Liver (tissue), 9 donors: ENCODE data around the gene HSPA12B. TPM values are rescaled to one million over a fixed set of nuclear protein-coding genes. Genes with fewer than 3 reads are reported as not detected.

Source experiments
- DNase-seq: peaks from one replicate; pipeline ENCODE4 v3.0.0-alpha.2; 2017; ENCODE audit warnings: low spot score
- H3K27ac ChIP-seq, 2 donors: one replicate each; pipeline ENCODE4 v1.7.0; 2013; ENCODE audit warnings: inconsistent platforms in 2 of 2, low read length in 2 of 2, control low read depth in 1 of 2, low read depth in 1 of 2, mild to moderate bottlenecking in 1 of 2
- H3K27me3 ChIP-seq, 4 donors: one replicate each; pipeline versions ENCODE4 v1.6.1 to v1.7.0; 2013; ENCODE audit warnings: low read length in 3 of 4, inconsistent platforms in 1 of 4, mild to moderate bottlenecking in 1 of 4, moderate library complexity in 1 of 4; ENCODE audit not compliant: control insufficient read depth in 4 of 4, insufficient read depth in 4 of 4
- H3K36me3 ChIP-seq, 4 donors: one replicate each; pipeline versions ENCODE4 v1.6.1 to v1.7.0; 2013; ENCODE audit warnings: low read length in 3 of 4, mild to moderate bottlenecking in 3 of 4, low read depth in 1 of 4, moderate library complexity in 1 of 4; ENCODE audit not compliant: control insufficient read depth in 4 of 4, insufficient read depth in 3 of 4
- H3K4me1 ChIP-seq, 4 donors: one replicate each; pipeline versions ENCODE4 v1.6.1 to v1.7.0; 2013; ENCODE audit warnings: low read length in 3 of 4, mild to moderate bottlenecking in 3 of 4, moderate library complexity in 1 of 4; ENCODE audit not compliant: control insufficient read depth in 4 of 4, insufficient read depth in 4 of 4
- H3K4me3 ChIP-seq, 3 donors: one replicate each; pipeline versions ENCODE4 v1.6.1 to v1.7.0; 2013; ENCODE audit warnings: low read length in 3 of 3, control low read depth in 1 of 3, low read depth in 1 of 3, mild to moderate bottlenecking in 1 of 3
- H3K9ac ChIP-seq, 2 donors: one replicate each; pipeline ENCODE4 v1.7.0; 2013; ENCODE audit warnings: low read length in 2 of 2, mild to moderate bottlenecking in 2 of 2, moderate library complexity in 2 of 2, control low read depth in 1 of 2, low read depth in 1 of 2
- H3K9me3 ChIP-seq, 4 donors: one replicate each; pipeline versions ENCODE4 v1.6.1 to v1.7.0; 2013; ENCODE audit warnings: low read length in 3 of 4; ENCODE audit not compliant: control insufficient read depth in 4 of 4
- ATF3 ChIP-seq: IDR thresholded peaks from 2 replicates; pipeline ENCODE4 v1.6.1; 2016; ENCODE audit warnings: antibody characterized with exemption
- EGR1 ChIP-seq, 2 donors: IDR thresholded peaks; 2 replicates each; pipeline ENCODE4 v1.6.1; 2016 to 2018; ENCODE audit warnings: antibody characterized with exemption in 2 of 2, low read depth in 2 of 2
- FOXA1 ChIP-seq: IDR thresholded peaks from 2 replicates; pipeline ENCODE4 v1.6.1; 2016; ENCODE audit warnings: antibody characterized with exemption
- FOXA2 ChIP-seq: IDR thresholded peaks from 2 replicates; pipeline ENCODE4 v1.6.1; 2016; ENCODE audit warnings: antibody characterized with exemption
- GABPA ChIP-seq, 2 donors: IDR thresholded peaks in 1 of 2; conservative IDR thresholded peaks in 1 of 2; 2 replicates each; pipeline ENCODE4 v1.6.1; 2016; ENCODE audit warnings: antibody characterized with exemption in 2 of 2, mild to moderate bottlenecking in 1 of 2, moderate library complexity in 1 of 2
- HNF4A ChIP-seq, 2 donors: conservative IDR thresholded peaks; 2 replicates each; pipeline ENCODE4 v1.6.1; 2016; ENCODE audit warnings: antibody characterized with exemption in 2 of 2, mild to moderate bottlenecking in 2 of 2
- HNF4G ChIP-seq: IDR thresholded peaks from 2 replicates; pipeline ENCODE4 v1.6.1; 2016; ENCODE audit warnings: antibody characterized with exemption
- JUND ChIP-seq, 2 donors: IDR thresholded peaks; 2 replicates each; pipeline ENCODE4 v1.6.1; 2016; ENCODE audit warnings: antibody characterized with exemption in 2 of 2
- MAX ChIP-seq: IDR thresholded peaks from 2 replicates; pipeline ENCODE4 v1.6.1; 2016; ENCODE audit warnings: antibody characterized with exemption
- NR2F2 ChIP-seq: IDR thresholded peaks from 2 replicates; pipeline ENCODE4 v1.6.1; 2016; ENCODE audit warnings: antibody characterized with exemption
- RAD21 ChIP-seq, 2 donors: IDR thresholded peaks; 2 replicates each; pipeline ENCODE4 v1.6.1; 2016; ENCODE audit warnings: antibody characterized with exemption in 2 of 2, mild to moderate bottlenecking in 2 of 2
- REST ChIP-seq: IDR thresholded peaks from 2 replicates; pipeline ENCODE4 v1.6.1; 2016; ENCODE audit warnings: antibody characterized with exemption, mild to moderate bottlenecking
- RXRA ChIP-seq, 2 donors: IDR thresholded peaks; 2 replicates each; pipeline ENCODE4 v1.6.1; 2017 to 2018; ENCODE audit warnings: antibody characterized with exemption in 2 of 2, mild to moderate bottlenecking in 1 of 2
- SP1 ChIP-seq: IDR thresholded peaks from 2 replicates; pipeline ENCODE4 v1.6.1; 2018; ENCODE audit warnings: antibody characterized with exemption, mild to moderate bottlenecking
- TAF1 ChIP-seq: conservative IDR thresholded peaks from 2 replicates; pipeline ENCODE4 v1.6.1; 2016; ENCODE audit warnings: antibody characterized with exemption, mild to moderate bottlenecking
- YY1 ChIP-seq: IDR thresholded peaks from 2 replicates; pipeline ENCODE4 v1.6.1; 2016; ENCODE audit warnings: antibody characterized with exemption, mild to moderate bottlenecking
- WGBS: extraction: QIAGEN DNeasy Blood & Tissue Kit; methylation state at CpG from one replicate; pipeline ENCODE4 v1.1.7; 2013; 5-methylcytosine and 5-hydroxymethylcytosine counted together
- polyA plus RNA-seq, 2 donors: library from polyadenylated mRNA; stranded (reverse) in 1 of 2; unstranded in 1 of 2; fragments of 200-250 nt in 1 of 2; fragments of >200 nt in 1 of 2; fragmentation: Nextera tagmentation in 1 of 2; extraction: Ambion mirVana in 1 of 2; gene quantifications; one replicate each; pipeline versions ENCODE4 v1.2.1 to v1.2.3, GENCODE V29; 2013 to 2015
- total RNA-seq, 2 donors: library from RNA; depleted of rRNA; stranded (reverse); fragments of >200 nt; gene quantifications; one replicate each; pipeline ENCODE4 v1.2.3, GENCODE V29; 2014
- TF ChIP-seq, protein P1 (sequence below): fragments of 150-350 bp; IDR thresholded peaks from 2 replicates; pipeline ENCODE4 v1.5.1; 2017; ENCODE audit warnings: improper control_type of control experiment, low read depth, low read length; ENCODE audit not compliant: missing input control
- TF ChIP-seq, protein P2 (sequence below): IDR thresholded peaks from 2 replicates; pipeline ENCODE4 v1.6.1; 2016; ENCODE audit warnings: antibody characterized with exemption
- donor health status: healthy.
- donor health status: healthy.
- donor health status: healthy.
- donor health status: healthy.
- donor health status: healthy.

The HSPA12B gene
- total and polyA plus RNA-seq, 4 donors, result 0.72 to 1.8 (median 0.87) TPM

- TF ChIP-seq JUND (IDR thresholded peaks at IDR 0.05) (no peak), EGR1 (IDR thresholded peaks at IDR 0.05; ENCODE audit: low read depth in 2 of 2) (no peak), ATF3 (no peak), HNF4A (conservative IDR thresholded peaks at IDR 0.05) (no peak), RXRA (IDR thresholded peaks at IDR 0.05) (no peak), TAF1 (no peak), RAD21 (IDR thresholded peaks at IDR 0.05) (no peak), FOXA2 (no peak), HNF4G (no peak), YY1 (no peak), REST (no peak), MAX (no peak), FOXA1 (no peak), NR2F2 (no peak), SP1 (no peak), GABPA (IDR thresholded peaks at IDR 0.05 in 1 of 2, conservative IDR thresholded peaks at IDR 0.05 in 1 of 2) (no peak)
- TF ChIP-seq, protein P1, sequence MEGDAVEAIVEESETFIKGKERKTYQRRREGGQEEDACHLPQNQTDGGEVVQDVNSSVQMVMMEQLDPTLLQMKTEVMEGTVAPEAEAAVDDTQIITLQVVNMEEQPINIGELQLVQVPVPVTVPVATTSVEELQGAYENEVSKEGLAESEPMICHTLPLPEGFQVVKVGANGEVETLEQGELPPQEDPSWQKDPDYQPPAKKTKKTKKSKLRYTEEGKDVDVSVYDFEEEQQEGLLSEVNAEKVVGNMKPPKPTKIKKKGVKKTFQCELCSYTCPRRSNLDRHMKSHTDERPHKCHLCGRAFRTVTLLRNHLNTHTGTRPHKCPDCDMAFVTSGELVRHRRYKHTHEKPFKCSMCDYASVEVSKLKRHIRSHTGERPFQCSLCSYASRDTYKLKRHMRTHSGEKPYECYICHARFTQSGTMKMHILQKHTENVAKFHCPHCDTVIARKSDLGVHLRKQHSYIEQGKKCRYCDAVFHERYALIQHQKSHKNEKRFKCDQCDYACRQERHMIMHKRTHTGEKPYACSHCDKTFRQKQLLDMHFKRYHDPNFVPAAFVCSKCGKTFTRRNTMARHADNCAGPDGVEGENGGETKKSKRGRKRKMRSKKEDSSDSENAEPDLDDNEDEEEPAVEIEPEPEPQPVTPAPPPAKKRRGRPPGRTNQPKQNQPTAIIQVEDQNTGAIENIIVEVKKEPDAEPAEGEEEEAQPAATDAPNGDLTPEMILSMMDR, result no peak
- TF ChIP-seq, protein P2, sequence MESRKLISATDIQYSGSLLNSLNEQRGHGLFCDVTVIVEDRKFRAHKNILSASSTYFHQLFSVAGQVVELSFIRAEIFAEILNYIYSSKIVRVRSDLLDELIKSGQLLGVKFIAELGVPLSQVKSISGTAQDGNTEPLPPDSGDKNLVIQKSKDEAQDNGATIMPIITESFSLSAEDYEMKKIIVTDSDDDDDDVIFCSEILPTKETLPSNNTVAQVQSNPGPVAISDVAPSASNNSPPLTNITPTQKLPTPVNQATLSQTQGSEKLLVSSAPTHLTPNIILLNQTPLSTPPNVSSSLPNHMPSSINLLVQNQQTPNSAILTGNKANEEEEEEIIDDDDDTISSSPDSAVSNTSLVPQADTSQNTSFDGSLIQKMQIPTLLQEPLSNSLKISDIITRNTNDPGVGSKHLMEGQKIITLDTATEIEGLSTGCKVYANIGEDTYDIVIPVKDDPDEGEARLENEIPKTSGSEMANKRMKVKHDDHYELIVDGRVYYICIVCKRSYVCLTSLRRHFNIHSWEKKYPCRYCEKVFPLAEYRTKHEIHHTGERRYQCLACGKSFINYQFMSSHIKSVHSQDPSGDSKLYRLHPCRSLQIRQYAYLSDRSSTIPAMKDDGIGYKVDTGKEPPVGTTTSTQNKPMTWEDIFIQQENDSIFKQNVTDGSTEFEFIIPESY, result no peak
- peaks cover under 1 to 5% (median 2%) of the 10 kb centered on the region in 4 donors for H3K4me1 ChIP-seq
- no peak overlapping the region for H3K27ac ChIP-seq
- H3K4me3 ChIP-seq, result no peak overlapping the region
- no peaks in the 10 kb centered on the region for H3K9me3 ChIP-seq
- WGBS, result 82% methylated on average over 1 of the region's 1 CpG
- no peaks in the 10 kb centered on the region for H3K36me3 ChIP-seq
- no peaks in the 10 kb centered on the region for H3K27me3 ChIP-seq
- H3K9ac ChIP-seq, result no peak overlapping the region
- no peak for DNase-seq
These were observed 11.6 kb downstream of the HSPA12B start for GRCh38 chr20:3744037-3744436.
